ENCODE data around the gene POLR3H. TPM values are rescaled to one million over a fixed set of nuclear protein-coding genes. Genes with fewer than 3 reads are reported as not detected.
A peak's percentile ranks its signal among the peaks of the same experiment; 100 is the strongest.

POLR3H gene
- total RNA-seq, 2 donors from 2014 or later, result 30.1 to 32.6 TPM

DNA sequence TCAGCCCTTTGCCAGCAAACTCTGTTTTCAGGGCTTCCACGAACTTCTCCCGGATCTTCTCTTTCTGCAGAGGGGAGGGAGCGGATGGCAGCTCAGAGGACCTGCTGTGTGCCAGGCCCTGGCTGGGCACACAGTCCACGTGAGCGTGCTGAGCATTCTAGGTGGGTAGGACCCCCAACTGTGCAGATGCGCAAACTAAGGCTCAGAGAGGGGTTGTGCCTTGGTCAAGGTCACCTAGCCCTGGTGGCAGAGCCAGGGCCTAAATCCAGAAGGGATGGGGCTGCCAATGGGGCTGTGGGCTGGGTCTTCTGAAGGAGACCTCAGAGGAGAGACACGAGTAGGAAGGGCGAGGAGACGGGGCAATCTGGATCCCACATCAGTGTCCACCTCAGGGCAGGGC is 34.5 kb upstream of the POLR3H start:
- Histone ChIP-seq H3K9ac (ENCODE audit: extremely low read depth, low read length, poor library complexity, severe bottlenecking) (no peak overlapping the region), H3K27ac (ENCODE audit: low read depth, low read length) (no peak overlapping the region), H3K36me3 (ENCODE audit: control insufficient read depth, insufficient read depth, low read length) (peaks cover 20% of the 10 kb centered on the region), H3K4me1 (ENCODE audit: control insufficient read depth, insufficient read depth, low read length) (no peaks in the 10 kb centered on the region), H3K4me3 (ENCODE audit: low read length) (no peak overlapping the region), H3K27me3 (ENCODE audit: control insufficient read depth, insufficient read depth, low read length, poor library complexity, severe bottlenecking) (no peaks in the 10 kb centered on the region), H3K9me3 (ENCODE audit: control insufficient read depth, low read length) (no peaks in the 10 kb centered on the region)
- H3K9me3 Mint-ChIP-seq, result no peaks in the 10 kb centered on the region
- H3K4me3 Mint-ChIP-seq, result no peak overlapping the region
- 91 to 94% methylated on average over 5 to 9 of the region's 9 CpGs for WGBS, 2 experiments (ENCODE audit: insufficient coverage in 1 of 2, insufficient read length in 1 of 2)
- TF ChIP-seq, protein P1, sequence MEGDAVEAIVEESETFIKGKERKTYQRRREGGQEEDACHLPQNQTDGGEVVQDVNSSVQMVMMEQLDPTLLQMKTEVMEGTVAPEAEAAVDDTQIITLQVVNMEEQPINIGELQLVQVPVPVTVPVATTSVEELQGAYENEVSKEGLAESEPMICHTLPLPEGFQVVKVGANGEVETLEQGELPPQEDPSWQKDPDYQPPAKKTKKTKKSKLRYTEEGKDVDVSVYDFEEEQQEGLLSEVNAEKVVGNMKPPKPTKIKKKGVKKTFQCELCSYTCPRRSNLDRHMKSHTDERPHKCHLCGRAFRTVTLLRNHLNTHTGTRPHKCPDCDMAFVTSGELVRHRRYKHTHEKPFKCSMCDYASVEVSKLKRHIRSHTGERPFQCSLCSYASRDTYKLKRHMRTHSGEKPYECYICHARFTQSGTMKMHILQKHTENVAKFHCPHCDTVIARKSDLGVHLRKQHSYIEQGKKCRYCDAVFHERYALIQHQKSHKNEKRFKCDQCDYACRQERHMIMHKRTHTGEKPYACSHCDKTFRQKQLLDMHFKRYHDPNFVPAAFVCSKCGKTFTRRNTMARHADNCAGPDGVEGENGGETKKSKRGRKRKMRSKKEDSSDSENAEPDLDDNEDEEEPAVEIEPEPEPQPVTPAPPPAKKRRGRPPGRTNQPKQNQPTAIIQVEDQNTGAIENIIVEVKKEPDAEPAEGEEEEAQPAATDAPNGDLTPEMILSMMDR (conservative IDR thresholded peaks at IDR 0.05), result no peak
- H3K27ac Mint-ChIP-seq, result peak overlapping the region; percentile 41
- DNase-seq, result no peak
- H3K36me3 Mint-ChIP-seq (ENCODE audit: low read depth), result peaks cover 31% of the 10 kb centered on the region
- H3K27me3 Mint-ChIP-seq (ENCODE audit: insufficient read depth), result no peaks in the 10 kb centered on the region
- H3K4me1 Mint-ChIP-seq, result no peaks in the 10 kb centered on the region

DNA sequence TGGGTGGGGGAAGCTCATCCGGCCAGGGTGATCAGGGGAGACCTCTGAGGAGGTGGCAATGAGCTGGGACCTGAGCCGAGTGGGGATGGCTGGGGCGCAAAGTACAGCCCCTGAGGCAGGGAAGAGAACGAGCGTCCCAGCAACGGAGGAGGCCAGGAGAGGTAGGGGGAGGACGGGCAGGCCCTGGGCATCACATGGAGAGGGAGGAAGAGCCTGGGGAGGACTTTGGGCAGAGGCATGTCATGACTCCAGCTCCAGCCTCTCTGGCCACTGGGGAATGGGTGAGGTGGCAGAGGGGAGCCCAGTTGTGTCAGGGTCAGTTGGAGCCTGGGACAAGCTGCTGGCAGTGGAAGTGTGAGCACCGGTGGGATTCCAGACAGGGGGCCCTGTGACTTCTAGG is 33.8 kb upstream of the POLR3H start:
- peaks cover 25% of the 10 kb centered on the region for H3K36me3 Mint-ChIP-seq (ENCODE audit: low read depth)
- 69 to 95% methylated on average over 2 to 8 of the region's 8 CpGs for WGBS, 2 experiments (ENCODE audit: insufficient coverage in 1 of 2, insufficient read length in 1 of 2)

DNA sequence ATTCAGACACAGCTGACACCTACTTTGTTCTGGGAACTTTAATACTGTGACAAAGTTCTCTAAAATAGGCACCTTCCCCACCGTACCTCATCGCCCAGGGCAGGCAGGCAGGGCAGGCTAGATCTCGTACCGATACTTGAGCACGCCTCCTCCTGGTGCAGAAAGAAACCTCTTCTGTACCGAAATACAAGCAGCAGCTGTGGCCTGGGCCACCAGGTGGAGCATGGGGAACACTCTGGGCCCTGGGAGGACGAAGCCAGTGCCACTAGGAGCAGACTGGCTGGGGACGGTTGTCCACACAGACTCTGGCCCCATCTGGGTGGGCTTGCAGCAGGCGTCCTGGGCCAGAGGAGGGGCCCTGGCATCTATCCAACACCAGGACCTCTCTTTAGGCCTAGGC is 32.6 kb upstream of the POLR3H start:
- H3K4me1 ChIP-seq (ENCODE audit: control insufficient read depth, insufficient read depth, low read length), result no peaks in the 10 kb centered on the region

More for the DNA sequence above, 33.8 kb upstream of the POLR3H start:
- DNase-seq, result no peak
- Histone ChIP-seq H3K27ac (ENCODE audit: low read depth, low read length) (no peak overlapping the region), H3K36me3 (ENCODE audit: control insufficient read depth, insufficient read depth, low read length) (peaks cover 16% of the 10 kb centered on the region), H3K9me3 (ENCODE audit: control insufficient read depth, low read length) (no peaks in the 10 kb centered on the region), H3K9ac (ENCODE audit: extremely low read depth, low read length, poor library complexity, severe bottlenecking) (no peak overlapping the region), H3K4me1 (ENCODE audit: control insufficient read depth, insufficient read depth, low read length) (no peaks in the 10 kb centered on the region), H3K4me3 (ENCODE audit: low read length) (no peak overlapping the region), H3K27me3 (ENCODE audit: control insufficient read depth, insufficient read depth, low read length, poor library complexity, severe bottlenecking) (no peaks in the 10 kb centered on the region)
- TF ChIP-seq, protein P1 (conservative IDR thresholded peaks at IDR 0.05), result no peak
- H3K27me3 Mint-ChIP-seq (ENCODE audit: insufficient read depth), result no peaks in the 10 kb centered on the region
- no peak overlapping the region for H3K27ac Mint-ChIP-seq
- H3K9me3 Mint-ChIP-seq, result no peaks in the 10 kb centered on the region
- no peak overlapping the region for H3K4me3 Mint-ChIP-seq
- no peaks in the 10 kb centered on the region for H3K4me1 Mint-ChIP-seq

More for the DNA sequence above, 32.6 kb upstream of the POLR3H start:
- 56 to 62% methylated on average over 9 of the region's 9 CpGs for WGBS, 2 experiments (ENCODE audit: insufficient coverage in 1 of 2, insufficient read length in 1 of 2)
- no peaks in the 10 kb centered on the region for H3K27me3 ChIP-seq (ENCODE audit: control insufficient read depth, insufficient read depth, low read length, poor library complexity, severe bottlenecking)
- no peak overlapping the region for H3K27ac ChIP-seq (ENCODE audit: low read depth, low read length)
- peaks cover 16% of the 10 kb centered on the region for H3K36me3 Mint-ChIP-seq (ENCODE audit: low read depth)
- TF ChIP-seq, protein P1 (conservative IDR thresholded peaks at IDR 0.05), result peak; percentile 89
- H3K27ac Mint-ChIP-seq, result no peak overlapping the region
- peak; percentile 94 for DNase-seq
- no peaks in the 10 kb centered on the region for H3K27me3 Mint-ChIP-seq (ENCODE audit: insufficient read depth)
- H3K4me3 ChIP-seq (ENCODE audit: low read length), result no peak overlapping the region
- no peak overlapping the region for H3K4me3 Mint-ChIP-seq
- H3K9me3 Mint-ChIP-seq, result no peaks in the 10 kb centered on the region
- H3K9me3 ChIP-seq (ENCODE audit: control insufficient read depth, low read length), result no peaks in the 10 kb centered on the region
- H3K36me3 ChIP-seq (ENCODE audit: control insufficient read depth, insufficient read depth, low read length), result peaks cover 12% of the 10 kb centered on the region
- H3K4me1 Mint-ChIP-seq, result no peaks in the 10 kb centered on the region
- H3K9ac ChIP-seq (ENCODE audit: extremely low read depth, low read length, poor library complexity, severe bottlenecking), result no peak overlapping the region
